Activated T-cell treated with anti-CD3 and anti-CD28 coated beads, Interleukin-2, amount 50 U/mL, for 4 hours (primary cell): Measurements from ENCODE around the gene NTNG1. TPM values are rescaled to one million over a fixed set of nuclear protein-coding genes. Genes with fewer than 3 reads are reported as not detected.
"Not testable (repeated sequence)": the region's sequence is repeated elsewhere in the genome, so short reads cannot be mapped to it uniquely, and the experiment has no call there.

Experiments
- ATAC-seq, 2 donors: fragments of 200-7000 bp; cut with Tn5 transposase; one replicate each; pipeline ENCODE4 v1.10.0; 2021
- DNase-seq: peaks from one replicate; pipeline ENCODE4 v3.0.0-alpha.2; 2020
- H3K27me3 Mint-ChIP-seq: one replicate; pipeline ENCODE4 v1.8.0; 2021; ENCODE audit warnings: low read depth, mixed read lengths
- H3K36me3 Mint-ChIP-seq: one replicate; pipeline ENCODE4 v1.8.0; 2022; ENCODE audit warnings: mixed read lengths; ENCODE audit not compliant: insufficient read depth
- H3K4me1 Mint-ChIP-seq: one replicate; pipeline ENCODE4 v1.8.0; 2021; ENCODE audit warnings: low read depth, mixed read lengths
- H3K4me3 Mint-ChIP-seq: one replicate; pipeline ENCODE4 v1.8.0; 2021; ENCODE audit warnings: mild to moderate bottlenecking, moderate library complexity, mixed read lengths
- H3K9me3 Mint-ChIP-seq: one replicate; pipeline ENCODE4 v1.8.0; 2021; ENCODE audit warnings: mixed read lengths
- total RNA-seq, 3 donors: library from RNA; stranded (reverse); gene quantifications; one replicate each; pipeline ENCODE4 v1.2.1, GENCODE V29; 2021

Gene NTNG1
- total RNA-seq, 3 donors from 2014 or later: not detected

- Mint-ChIP-seq H3K4me1 (no peaks in the 10 kb centered on the region), H3K4me3 (no peak overlapping the region), H3K36me3 (no peaks in the 10 kb centered on the region), H3K9me3 (peaks cover under 1% of the 10 kb centered on the region), H3K27me3 (peaks cover 5% of the 10 kb centered on the region)
- no peak for DNase-seq
- ATAC-seq: no peak
These were observed 18.2 kb downstream of the NTNG1 start for GRCh38 chr1:107158991-107159390.

DNA sequence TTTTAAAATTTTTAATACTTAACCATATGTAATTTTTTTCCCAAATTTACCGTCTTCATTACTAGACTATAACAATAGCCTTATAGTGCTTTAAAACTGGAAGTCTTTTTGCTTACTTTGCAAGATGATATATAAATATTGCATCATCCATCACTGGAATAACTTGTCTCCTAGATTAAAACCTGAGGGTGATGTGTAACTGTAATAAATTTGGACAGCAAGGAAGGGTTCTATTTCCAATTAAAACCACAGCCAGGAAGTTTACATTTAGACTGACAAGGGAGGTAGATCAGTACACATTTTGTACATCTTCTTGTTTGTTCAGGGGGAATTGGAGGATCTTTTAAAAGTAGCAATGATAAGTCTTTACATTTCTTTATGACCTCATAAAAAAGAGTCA lies 21.9 kb downstream of the NTNG1 start:
- Mint-ChIP-seq H3K4me3 (no peak overlapping the region), H3K36me3 (no peaks in the 10 kb centered on the region), H3K9me3 (peaks cover 12% of the 10 kb centered on the region), H3K4me1 (no peaks in the 10 kb centered on the region), H3K27me3 (peaks cover 5% of the 10 kb centered on the region)
- DNase-seq: no peak
- ATAC-seq: no peak

GRCh38 chr1:107164901-107165300 lies 24.1 kb downstream of the NTNG1 start:
- H3K4me3 Mint-ChIP-seq, DNase-seq, H3K27me3 Mint-ChIP-seq, H3K4me1 Mint-ChIP-seq, H3K36me3 Mint-ChIP-seq, ATAC-seq: not testable (repeated sequence)
- H3K9me3 Mint-ChIP-seq: peaks cover 12% of the 10 kb centered on the region

DNA sequence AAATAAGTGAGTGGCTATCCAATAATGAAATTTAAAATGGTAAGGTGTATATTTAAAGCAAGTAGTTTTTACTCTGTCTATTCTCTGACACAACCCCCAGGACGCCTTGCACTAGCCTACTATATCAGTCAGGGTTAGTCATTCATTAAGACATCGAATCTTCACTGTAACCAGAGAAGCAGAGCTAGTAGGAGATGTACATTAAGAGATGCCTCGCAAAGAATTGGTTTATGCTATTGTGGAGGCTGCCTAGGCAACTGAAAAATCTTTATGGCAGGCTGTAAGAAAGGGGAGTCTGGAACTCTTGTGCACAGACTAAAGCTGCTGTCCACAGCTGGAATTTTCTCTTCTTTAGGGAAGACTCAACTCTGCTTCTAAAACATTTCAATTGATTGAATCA lies 28.8 kb downstream of the NTNG1 start:
- no peaks in the 10 kb centered on the region for H3K4me1 Mint-ChIP-seq
- DNase-seq (no peak), ATAC-seq (no peak)
- H3K4me3 Mint-ChIP-seq: no peak overlapping the region
- peaks cover 5% of the 10 kb centered on the region for H3K9me3 Mint-ChIP-seq
- no peaks in the 10 kb centered on the region for H3K36me3 Mint-ChIP-seq
- no peaks in the 10 kb centered on the region for H3K27me3 Mint-ChIP-seq

GRCh38 chr1:107171333-107171732 lies 30.5 kb downstream of the NTNG1 start:
- Mint-ChIP-seq H3K4me3 (no peak overlapping the region), H3K27me3 (no peaks in the 10 kb centered on the region), H3K4me1 (no peaks in the 10 kb centered on the region), H3K36me3 (no peaks in the 10 kb centered on the region), H3K9me3 (no peaks in the 10 kb centered on the region)
- ATAC-seq (no peak), DNase-seq (no peak)

- Mint-ChIP-seq H3K9me3 (no peaks in the 10 kb centered on the region), H3K4me3 (no peak overlapping the region), H3K27me3 (no peaks in the 10 kb centered on the region), H3K36me3 (no peaks in the 10 kb centered on the region), H3K4me1 (no peaks in the 10 kb centered on the region)
- ATAC-seq (no peak), DNase-seq (no peak)
These were observed 31.8 kb downstream of the NTNG1 start for GRCh38 chr1:107172450-107173170.

DNA sequence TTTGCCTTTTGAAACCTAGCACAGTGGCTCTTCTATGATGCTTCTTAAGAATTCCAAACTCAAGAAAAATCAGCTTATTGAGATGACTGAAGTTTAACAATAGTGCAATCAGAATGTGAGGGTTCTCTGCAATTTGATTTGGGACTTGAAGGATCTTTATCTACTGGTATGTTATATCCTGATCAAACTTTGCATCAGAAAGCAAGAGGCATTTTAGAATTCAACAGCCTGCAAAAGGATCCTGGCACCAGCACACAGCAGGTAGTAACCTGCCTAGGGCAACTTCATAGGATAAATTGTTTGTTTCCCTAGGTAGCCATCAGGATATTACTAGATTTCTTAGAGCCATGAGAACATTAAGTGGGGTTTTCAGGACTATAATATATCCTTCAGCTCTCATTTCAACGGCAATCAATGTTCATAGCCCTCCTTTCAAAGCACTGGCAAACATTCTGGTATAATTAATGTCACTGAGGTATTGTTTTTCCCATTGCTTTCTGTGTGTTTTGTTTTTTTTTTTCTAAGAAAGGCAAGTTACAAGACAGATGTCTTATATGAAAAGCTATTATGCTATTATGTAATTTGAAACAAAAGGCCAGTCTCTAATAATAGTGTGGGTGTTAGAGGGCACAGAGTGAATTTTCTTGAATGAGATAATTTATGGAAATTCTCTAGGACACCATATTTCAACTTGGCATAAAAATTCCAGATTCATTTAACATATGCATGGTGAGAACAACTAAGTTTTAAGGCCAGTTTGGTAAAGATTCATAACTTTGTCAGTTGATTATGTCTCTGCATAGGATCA lies 34.5 kb downstream of the NTNG1 start:
- ATAC-seq: no peak

DNA sequence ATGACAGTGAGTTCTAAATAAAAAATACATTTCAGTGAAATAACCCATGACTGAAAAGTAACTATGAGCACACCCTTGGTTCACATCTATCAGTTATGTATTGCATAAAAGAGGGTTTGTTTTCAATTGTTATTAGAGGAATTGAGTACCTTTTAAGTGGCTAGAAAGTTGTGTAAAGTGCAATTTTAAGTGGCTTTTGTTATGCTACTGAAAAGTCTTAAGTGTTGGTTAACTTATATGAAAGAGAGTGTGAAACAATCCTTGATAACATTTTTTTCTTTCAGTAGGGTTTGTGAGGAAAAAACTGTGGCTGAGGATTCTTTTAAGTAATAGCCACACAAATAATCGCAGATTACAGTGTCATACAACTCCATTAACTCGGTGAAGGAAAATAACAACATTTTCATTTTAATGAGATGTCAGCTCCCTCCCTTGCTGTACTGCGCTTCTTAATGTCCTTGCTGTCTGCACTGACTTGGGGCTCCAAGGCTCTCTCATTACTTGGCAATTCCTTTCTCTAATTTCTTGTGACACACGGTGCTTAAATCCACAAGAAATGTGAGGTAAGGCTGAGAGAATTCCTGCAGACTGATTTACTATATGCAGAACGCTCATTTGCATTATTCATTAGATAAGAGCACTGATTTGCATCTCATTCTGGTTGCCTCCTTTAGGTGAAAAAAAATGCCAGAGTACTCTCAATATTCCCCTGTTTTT lies 40.6 kb downstream of the NTNG1 start:
- ATAC-seq (no peak), DNase-seq (no peak)
- Mint-ChIP-seq H3K36me3 (no peaks in the 10 kb centered on the region), H3K4me1 (no peaks in the 10 kb centered on the region), H3K4me3 (no peak overlapping the region), H3K9me3 (no peaks in the 10 kb centered on the region), H3K27me3 (no peaks in the 10 kb centered on the region)

More for the DNA sequence above, 34.5 kb downstream of the NTNG1 start:
- no peaks in the 10 kb centered on the region for H3K27me3 Mint-ChIP-seq
- no peaks in the 10 kb centered on the region for H3K9me3 Mint-ChIP-seq
- H3K4me1 Mint-ChIP-seq: no peaks in the 10 kb centered on the region
- H3K36me3 Mint-ChIP-seq: no peaks in the 10 kb centered on the region
- no peak overlapping the region for H3K4me3 Mint-ChIP-seq
- no peak for DNase-seq

DNA sequence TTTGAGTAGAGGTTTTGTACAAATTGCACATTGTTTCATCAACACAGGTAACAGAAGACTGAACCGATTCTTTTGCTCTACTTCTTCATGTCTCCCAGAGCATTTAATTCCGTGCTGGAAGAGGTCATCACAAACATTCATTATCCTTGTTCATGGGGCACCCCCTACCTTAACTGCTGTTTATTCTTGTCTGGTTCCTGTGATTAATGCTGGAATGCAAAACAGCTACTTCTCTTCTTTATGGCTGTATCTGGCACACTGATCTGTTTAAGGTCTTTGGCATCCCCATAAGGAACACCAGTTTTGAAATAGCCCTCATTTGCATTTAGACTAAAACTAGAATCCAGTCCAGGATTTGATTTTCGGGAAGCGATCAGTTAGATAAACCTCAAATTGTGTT lies 42.2 kb downstream of the NTNG1 start:
- DNase-seq (no peak), ATAC-seq (no peak)
- H3K4me3 Mint-ChIP-seq: no peak overlapping the region
- H3K27me3 Mint-ChIP-seq: no peaks in the 10 kb centered on the region
- no peaks in the 10 kb centered on the region for H3K36me3 Mint-ChIP-seq
- H3K9me3 Mint-ChIP-seq: no peaks in the 10 kb centered on the region
- no peaks in the 10 kb centered on the region for H3K4me1 Mint-ChIP-seq

DNA sequence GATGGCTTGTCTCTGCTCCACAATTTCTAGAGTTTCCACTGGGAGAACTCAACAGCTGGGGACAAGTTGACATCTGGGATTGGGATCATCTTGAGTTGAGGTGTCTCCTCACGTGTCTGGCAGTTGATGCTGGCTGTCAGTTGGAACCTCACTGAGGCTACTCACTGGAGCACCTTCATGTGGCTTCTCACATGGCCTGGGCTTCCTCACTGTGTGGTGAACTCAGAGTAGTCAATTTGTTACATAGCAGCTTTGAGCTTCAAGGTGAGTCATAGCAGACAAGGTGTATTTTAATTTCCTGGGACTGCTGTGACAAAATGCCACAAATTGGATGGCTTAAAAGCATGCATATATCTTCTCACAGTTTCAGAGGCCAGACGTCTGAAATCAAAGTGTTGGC lies 44.0 kb downstream of the NTNG1 start:
- Mint-ChIP-seq H3K36me3 (no peaks in the 10 kb centered on the region), H3K4me1 (no peaks in the 10 kb centered on the region), H3K27me3 (no peaks in the 10 kb centered on the region), H3K9me3 (peaks cover 1% of the 10 kb centered on the region), H3K4me3 (no peak overlapping the region)
- DNase-seq: no peak
- ATAC-seq: no peak

DNA sequence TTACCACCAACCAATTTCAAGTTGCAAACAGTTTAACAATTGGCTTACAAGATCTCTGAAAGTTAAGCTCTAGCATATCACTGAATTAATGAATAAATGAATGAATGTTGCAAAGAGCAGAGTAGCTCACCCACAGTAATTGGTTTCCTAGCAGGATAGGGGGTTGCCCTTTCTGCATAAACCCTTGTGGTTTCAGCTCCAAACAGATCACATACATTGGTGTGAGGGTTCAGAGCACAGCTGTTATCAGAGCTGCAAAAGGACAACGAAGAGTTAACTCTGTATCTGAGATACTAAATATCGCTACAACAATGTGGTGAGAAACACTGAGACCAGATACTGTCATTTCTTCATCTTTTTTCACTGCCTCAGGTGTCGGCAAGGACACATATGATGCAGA lies 46.6 kb downstream of the NTNG1 start:
- Mint-ChIP-seq H3K36me3 (no peaks in the 10 kb centered on the region), H3K27me3 (no peaks in the 10 kb centered on the region), H3K4me3 (no peak overlapping the region), H3K4me1 (no peaks in the 10 kb centered on the region), H3K9me3 (peaks cover 3% of the 10 kb centered on the region)
- no peak for DNase-seq
- ATAC-seq: no peak

- DNase-seq: no peak
- H3K4me1 Mint-ChIP-seq: no peaks in the 10 kb centered on the region
- no peak overlapping the region for H3K4me3 Mint-ChIP-seq
- H3K36me3 Mint-ChIP-seq: no peaks in the 10 kb centered on the region
- peaks cover 3% of the 10 kb centered on the region for H3K9me3 Mint-ChIP-seq
- no peak for ATAC-seq
- no peaks in the 10 kb centered on the region for H3K27me3 Mint-ChIP-seq
These were observed 47.3 kb downstream of the NTNG1 start for GRCh38 chr1:107188160-107188559.

DNA sequence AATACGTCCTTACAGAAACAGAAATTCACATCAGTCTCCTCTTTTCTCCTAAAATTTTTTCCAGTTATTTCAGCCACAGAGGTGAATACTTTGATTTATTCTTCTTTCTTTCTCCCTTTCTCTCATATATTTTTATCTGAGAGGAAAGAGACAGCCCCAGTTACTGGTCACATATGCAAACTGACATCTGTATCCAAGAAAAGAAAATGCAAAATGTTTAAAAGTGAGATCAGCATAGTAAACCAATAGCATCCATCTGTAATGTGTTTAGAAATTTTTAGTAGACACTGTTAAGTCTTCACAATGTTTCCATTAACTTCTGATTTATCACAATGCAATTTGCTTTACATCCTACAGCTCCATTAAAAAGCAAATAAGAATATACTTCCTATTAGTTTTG lies 53.5 kb downstream of the NTNG1 start:
- Mint-ChIP-seq H3K27me3 (no peaks in the 10 kb centered on the region), H3K36me3 (no peaks in the 10 kb centered on the region), H3K4me3 (no peak overlapping the region), H3K4me1 (no peaks in the 10 kb centered on the region), H3K9me3 (peaks cover 3% of the 10 kb centered on the region)
- DNase-seq (no peak), ATAC-seq (no peak)

DNA sequence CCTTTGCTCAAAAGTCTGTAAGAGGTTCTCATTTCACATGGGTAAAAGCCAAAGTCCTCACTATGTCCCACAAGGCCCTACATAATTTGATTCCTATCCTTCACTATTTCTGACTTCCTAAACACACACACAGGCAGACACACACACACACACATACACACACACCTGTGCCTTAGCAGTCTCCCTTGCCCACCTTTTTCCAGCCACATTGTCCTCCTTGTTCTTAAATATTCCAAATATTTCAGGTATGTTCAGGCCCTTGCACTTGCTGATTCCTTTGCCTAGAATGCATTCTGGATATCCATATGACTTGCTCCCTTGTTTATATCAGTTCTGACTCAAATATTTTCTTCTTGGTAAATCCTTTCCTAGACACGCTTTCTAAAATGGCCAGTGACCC lies 54.6 kb downstream of the NTNG1 start:
- DNase-seq (no peak), ATAC-seq (no peak)
- no peaks in the 10 kb centered on the region for H3K4me1 Mint-ChIP-seq
- H3K4me3 Mint-ChIP-seq: no peak overlapping the region
- peaks cover 4% of the 10 kb centered on the region for H3K9me3 Mint-ChIP-seq
- no peaks in the 10 kb centered on the region for H3K27me3 Mint-ChIP-seq
- H3K36me3 Mint-ChIP-seq: no peaks in the 10 kb centered on the region
